GM12875 (cell line): ENCODE results near the gene AVEN.

Experiments
- H3K4me3 ChIP-seq: one replicate; pipeline ENCODE4 v1.5.1; 2011; ENCODE audit warnings: low read depth, low read length, control low read depth
- CTCF ChIP-seq: IDR thresholded peaks from 2 replicates; pipeline ENCODE4 v1.5.1; 2011; ENCODE audit warnings: low read depth, mild to moderate bottlenecking, control low read depth, inconsistent platforms, low read length, moderate library complexity, borderline replicate concordance; ENCODE audit not compliant: insufficient read depth

Gene AVEN

GRCh38 chr15:33926260-33926659 lies 112.7 kb downstream of the AVEN start:
- TF ChIP-seq CTCF, result no peak
- H3K4me3 ChIP-seq, result no peak overlapping the region

DNA sequence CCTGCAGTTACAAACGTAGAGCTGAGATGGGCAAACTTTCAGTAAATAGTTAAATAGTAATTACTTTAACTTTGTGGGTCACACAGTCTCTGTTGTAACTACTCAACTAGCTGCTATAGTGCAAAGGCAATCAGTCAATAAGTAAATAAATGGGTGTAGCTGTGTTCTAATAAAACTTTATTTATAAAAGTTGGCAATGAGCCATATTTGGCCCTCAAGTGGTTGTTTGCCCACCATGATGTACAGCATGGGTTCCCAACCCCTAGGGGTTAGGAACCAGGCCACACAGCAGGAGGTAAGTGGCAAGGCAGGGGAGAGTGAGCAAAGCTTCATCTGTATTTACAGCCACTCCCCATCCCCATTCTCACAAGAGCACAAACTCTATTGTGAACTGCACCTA lies 115.6 kb downstream of the AVEN start:
- TF ChIP-seq CTCF, result no peak

GRCh38 chr15:33915571-33916407 lies 123.2 kb downstream of the AVEN start:
- no peak for TF ChIP-seq CTCF
- H3K4me3 ChIP-seq, result no peak overlapping the region

More for the DNA sequence above, 115.6 kb downstream of the AVEN start:
- H3K4me3 ChIP-seq, result no peak overlapping the region

DNA sequence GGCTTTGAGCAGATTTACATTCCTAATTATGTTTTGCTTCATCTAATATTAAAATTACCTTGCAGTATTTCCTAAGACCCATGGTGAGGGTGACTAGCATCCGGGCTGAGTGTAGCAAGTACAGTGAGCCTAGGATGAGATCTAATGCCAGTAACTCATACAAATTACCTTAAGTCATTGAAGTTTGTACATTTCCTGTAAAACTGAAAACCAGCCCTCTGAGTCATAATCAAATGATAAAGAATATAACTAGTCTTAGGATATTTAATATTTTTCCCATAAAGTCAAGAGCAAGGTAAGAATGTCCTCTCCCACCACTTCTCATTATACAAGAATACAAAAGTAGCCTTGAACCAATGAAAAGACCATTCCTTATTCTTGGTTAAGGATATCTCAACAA lies 125.5 kb downstream of the AVEN start:
- no peak for TF ChIP-seq CTCF
- H3K4me3 ChIP-seq, result no peak overlapping the region

DNA sequence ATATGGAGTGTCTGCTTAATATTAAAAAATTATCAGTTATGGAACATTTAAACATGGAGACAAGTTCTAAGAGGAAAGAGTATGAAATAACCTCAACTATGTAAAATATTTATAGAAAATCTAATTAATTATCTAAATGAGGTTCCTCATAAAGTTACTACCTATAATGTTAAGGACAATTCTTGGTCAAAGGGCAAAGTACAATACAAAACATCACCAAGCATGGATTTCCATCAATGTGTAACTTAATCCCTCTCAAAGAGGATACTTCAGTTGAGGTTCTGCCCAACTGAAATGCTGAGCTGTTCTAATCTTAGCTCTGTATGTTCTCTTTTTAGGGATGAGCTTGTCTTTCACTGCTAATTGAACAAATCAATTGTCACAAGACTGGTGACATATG lies 126.7 kb downstream of the AVEN start:
- H3K4me3 ChIP-seq, result no peak overlapping the region
- TF ChIP-seq CTCF, result no peak

GRCh38 chr15:33910741-33911140 lies 128.3 kb downstream of the AVEN start:
- H3K4me3 ChIP-seq, result no peak overlapping the region
- TF ChIP-seq CTCF, result no peak

- H3K4me3 ChIP-seq, result no peak overlapping the region
- no peak for TF ChIP-seq CTCF
Observed at GRCh38 chr15:33908406-33908805, 130.6 kb downstream of the AVEN start.
